Nucleus accumbens (tissue), 56 donors: ENCODE measurements around the gene C16orf54.
A peak's percentile ranks its signal among the peaks of the same experiment; 100 is the strongest.
"Not testable (repeated sequence)": the region's sequence is repeated elsewhere in the genome, so short reads cannot be mapped to it uniquely, and the experiment has no call there.

Experiments used
- DNase-seq, 56 donors: peaks; one replicate each; lab custom pipeline; 2025; lab: John Stamatoyannopoulos, UW

The C16orf54 gene

DNA sequence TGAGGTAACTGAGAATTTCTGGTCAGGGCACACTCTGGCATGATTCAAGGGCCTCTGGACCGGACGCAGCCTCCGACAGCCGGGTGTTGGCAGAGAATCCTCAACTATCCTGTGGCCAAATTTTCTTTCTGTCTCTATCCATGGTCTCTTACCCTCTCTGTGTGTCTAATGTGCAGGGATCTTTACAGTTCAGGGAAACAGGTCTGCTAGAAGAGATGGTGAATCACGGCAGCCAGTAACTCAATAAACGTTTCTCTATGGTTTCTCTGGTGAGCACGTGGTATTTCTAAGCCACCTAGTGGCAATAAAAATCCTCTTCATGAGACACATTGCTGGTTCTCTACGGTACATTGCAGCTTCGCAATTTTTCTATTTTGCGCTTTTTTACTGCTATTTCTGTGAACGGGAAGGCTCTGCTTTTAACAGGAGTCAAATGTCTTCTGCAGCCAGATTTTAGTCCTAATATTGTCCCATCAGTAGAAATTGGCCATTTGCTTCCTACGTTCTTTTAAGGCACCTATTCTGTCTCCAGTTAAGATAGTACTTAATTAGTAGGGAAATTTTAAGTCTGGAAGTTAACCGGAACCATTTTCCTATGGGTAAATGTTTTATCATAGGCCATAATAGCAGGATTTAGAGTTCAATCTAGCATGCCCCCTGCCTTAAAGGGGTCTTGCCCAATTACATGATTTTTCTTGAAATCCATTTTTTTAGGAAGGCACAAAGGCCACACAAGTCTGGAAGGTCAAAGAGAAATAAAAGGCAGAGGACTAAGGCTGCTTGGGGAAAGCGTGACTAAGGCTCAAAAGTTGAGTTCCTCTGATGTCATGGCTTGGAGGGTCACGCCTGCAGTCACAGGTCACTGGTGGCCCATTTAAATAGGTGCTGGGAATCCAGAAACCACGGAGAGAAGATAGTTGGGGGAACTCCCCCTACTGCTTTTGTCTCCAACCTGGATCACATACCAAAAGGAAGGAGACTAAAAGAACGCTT, 35.3 kb downstream of the C16orf54 start:
- peak in 29 of 56 donors; percentile 2 to 58 (median 25) for DNase-seq

DNA sequence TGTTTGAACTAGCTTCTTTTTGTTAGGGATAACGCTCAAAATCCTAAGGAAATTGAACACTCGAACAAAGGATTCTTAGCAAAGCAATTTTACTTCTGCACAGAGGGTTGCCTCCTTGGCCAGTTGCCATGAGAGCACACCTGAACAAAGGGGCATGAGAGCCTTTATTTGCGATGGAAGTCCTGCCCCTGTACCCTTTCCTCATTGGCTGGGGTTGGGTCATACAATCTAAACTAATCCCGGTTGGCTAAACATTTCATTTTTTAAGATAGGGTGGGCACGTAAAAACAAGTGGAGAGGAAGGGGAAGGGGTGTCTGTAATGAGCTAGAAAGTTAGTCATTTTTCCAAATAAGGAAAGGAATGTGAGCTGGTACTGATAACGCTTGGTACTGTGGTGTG, 36.1 kb downstream of the C16orf54 start:
- DNase-seq, result not testable (repeated sequence)

GRCh38 chr16:29708917-29709600, 36.7 kb downstream of the C16orf54 start:
- no peak for DNase-seq

DNA sequence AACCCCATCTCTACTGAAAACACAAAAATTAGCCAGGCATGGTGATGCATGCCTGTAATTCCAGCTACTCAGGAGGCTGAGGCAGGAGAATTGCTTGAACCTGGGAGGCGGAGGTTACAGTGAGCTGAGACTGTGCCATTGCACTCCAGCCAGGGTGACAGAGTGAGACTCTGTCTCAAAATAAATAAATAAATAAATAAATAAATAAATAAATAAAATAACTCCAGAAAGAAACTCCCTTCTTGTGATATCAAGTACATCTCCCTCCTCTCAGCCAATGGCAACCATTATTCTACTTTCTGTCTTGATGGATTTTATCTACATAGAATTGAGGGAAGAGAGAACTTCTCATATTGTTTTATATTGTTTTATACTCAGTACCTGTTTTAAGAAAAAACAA, 38.6 kb downstream of the C16orf54 start:
- not testable (repeated sequence) for DNase-seq

DNA sequence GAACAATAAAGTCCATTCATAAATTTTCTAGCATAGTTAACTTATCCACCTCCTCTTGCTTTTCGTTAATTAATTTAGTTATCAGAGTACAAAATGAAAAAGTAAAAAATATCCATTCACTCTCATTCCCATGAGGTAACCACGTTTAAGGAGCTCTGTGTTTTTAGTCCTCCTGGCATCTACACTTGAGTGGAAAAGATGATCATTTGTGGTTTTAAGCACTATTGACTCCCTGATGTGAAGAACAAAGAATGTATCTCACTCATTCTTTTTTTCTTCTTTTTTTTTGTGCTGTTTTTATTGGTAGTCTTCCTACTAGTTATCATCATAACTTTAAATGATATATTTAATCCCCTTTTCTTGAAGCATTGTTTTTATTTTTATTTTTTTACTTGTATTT, 40.8 kb downstream of the C16orf54 start:
- DNase-seq, result no peak

GRCh38 chr16:29702269-29702668, 43.5 kb downstream of the C16orf54 start:
- DNase-seq, result no peak

DNA sequence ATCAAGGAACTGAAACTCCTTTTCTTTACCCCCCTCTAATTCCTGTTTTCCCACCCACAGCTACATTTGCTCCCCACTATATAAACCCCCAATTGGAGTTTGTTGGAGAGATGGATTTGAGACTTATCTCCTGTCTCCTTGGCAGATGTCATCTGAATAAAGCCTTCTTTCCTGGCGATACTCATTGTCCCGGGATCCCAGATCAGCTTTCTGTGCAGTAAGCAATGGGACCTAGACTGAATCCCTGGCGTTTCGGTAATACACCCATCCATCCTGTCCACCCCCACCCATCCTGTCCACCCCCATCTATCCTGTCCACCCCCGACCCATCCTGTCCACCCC, 44.6 kb downstream of the C16orf54 start:
- DNase-seq, result no peak

GRCh38 chr16:29700253-29700987, 45.4 kb downstream of the C16orf54 start:
- DNase-seq, result peak in 29 of 56 donors; percentile 4 to 71 (median 19)

DNA sequence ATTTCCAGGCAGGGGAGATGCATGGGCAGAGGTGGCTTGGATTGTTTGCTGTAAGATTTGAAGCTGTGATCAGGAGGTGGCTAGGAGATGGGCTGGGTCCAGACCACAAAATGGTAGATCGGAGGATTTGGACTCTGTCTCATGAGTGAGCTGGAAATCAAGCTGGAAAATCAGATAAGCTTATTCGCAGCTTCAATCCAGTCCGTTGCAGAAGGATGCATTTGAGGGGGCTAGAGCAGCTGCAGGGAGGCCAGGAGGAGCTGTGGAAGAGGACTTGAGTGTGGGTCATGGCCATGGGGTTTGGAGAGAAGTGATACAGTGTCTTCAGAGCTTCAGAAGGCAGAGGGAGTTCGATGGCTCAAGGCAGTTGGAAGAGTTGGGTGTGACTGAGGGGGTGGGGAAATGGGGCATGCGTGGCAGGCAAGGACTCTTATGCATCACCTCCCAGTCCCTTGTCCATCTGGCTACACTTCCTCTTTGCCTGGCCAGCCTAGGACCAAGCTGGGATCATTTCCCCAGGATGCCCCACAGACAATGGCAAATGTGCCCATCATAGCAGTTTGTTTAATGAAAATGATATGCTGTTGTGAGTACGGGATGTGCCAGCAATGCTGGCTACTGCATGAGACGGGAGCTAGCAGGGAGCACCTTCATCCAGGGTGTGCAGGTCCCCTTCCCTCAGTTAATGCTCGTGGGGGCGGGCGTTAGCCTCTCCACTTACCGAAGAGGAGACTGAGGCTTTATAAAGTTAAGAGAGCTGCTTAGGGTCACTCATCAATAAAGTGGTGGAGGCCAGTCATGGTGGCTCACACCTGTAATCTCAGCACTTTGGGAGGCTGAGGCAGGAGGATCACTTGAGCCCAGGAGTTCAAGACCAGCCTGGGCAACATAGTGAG, 46.2 kb downstream of the C16orf54 start:
- DNase-seq, result no peak

DNA sequence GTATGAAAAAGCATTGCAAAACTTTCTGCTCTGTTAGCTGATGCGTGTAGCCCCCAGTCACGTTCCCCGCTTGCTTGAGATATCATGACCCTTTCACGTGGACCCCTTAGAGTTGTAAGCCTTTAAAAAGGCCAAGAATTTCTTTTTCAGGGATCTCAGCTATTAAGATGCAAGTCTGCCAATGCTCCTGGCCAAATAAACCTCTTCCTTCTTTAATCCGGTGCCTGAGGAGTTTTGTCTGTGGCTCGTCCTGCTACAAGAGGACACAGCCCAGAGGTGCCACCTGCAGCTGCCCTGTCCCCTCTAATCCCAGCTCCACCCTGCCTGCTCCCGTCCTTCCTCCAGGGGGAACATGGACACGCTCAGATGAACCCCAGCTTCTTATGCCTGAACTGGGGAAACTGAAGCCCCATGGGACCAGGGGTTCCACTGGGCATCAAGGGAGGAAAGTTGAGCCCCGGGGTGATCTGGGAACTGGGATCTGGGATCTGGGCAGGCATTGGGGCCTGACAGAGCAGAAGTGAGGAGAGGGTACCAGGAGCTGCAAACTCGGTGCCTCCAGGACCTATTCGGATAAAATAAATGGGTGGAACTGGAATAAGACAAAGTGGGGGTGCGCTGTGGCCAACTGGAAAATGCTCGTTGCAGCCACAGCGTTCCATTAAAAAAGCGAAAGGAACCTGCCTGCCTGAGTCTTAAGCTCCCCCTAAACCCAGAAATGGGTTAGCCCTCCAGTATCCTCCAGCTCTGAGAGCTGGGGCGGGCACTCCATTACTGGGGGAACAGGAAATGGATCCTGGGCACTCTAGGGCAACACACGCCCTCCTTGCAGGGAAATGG, 47.1 kb downstream of the C16orf54 start:
- no peak for DNase-seq

DNA sequence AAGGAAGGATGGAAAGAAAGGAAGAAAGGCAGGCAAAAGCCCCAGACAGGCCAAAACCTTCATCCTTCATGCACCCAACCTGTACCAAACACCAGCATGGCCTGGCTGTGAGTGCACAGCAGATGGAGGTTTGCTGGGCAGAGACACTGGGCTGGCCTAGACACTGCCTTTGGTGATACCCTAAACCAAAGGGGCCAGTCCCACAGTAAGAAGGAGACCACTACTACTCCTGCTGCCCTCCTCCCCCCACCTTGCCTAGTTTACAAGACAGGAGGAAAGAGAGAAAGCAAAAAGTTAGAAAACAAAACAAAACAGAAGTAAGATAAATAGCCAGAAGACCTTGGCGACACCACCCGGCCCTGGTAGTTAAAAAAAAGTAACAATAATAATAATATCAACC, 47.7 kb downstream of the C16orf54 start:
- DNase-seq, result no peak

DNA sequence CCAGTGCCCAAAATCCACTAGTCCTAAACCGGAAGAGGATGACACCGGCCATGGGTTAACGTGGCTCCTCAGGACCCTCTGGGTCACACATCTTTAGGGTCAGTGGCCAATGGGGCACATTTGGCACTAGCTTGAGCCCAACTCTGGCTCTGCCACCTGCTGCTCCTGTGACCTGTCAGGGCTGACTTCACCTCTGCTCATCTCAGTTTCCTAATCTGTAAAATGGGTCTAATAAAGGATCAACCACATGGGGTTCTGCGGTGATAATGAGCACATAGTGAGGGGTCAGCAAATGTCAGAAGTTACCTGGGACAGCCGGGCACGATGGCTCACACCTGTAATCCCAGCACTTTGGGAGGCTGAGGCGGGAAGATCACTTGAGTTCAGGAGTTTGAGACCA, 48.4 kb downstream of the C16orf54 start:
- no peak for DNase-seq

- no peak for DNase-seq
Measured at GRCh38 chr16:29696881-29697331, 48.9 kb downstream of the C16orf54 start.

DNA sequence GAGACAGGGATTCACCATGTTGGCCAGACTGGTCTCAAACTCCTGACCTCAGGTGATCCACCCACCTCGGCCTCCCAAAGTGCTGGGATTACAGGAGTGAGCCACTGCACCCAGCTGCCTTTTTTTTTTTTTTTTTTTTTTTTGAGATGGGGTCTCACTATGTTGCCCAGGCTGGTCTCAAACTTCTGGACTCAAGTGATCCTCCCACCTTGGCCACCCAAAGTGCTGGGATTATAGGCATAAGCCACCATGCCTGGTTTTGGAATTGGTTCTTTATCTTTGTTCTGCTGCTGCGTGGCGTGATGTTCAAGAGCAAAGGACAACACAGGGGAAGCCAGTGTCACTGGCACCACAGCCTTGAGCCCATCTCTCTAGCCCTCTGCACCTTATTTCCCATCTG, 50.1 kb downstream of the C16orf54 start:
- DNase-seq, result not testable (repeated sequence)

- peak in 8 of 56 donors; percentile 4 to 27 (median 8) for DNase-seq
Measured at GRCh38 chr16:29694384-29695195, 51.2 kb downstream of the C16orf54 start.

GRCh38 chr16:29692606-29693005, 53.2 kb downstream of the C16orf54 start:
- DNase-seq, result not testable (repeated sequence)
